GM23338 (cell line): Measurements from ENCODE around the gene HSPA12B. TPM values are rescaled to one million over a fixed set of nuclear protein-coding genes. Genes with fewer than 3 reads are reported as not detected.

Experiments
- ATAC-seq: fragments of 200-7000 bp; cut with Tn5 transposase; 3 replicates; pipeline ENCODE4 v1.9.1; 2020
- DNase-seq: peaks from one replicate; pipeline ENCODE4 v3.0.0-alpha.2; 2015; ENCODE audit warnings: low spot score
- H2AFZ ChIP-seq: fragments of 200-600 bp; sonication (generic); 2 replicates; pipeline ENCODE4 v1.8.0; 2016; ENCODE audit warnings: antibody characterized with exemption, mild to moderate bottlenecking, moderate library complexity
- H3F3A ChIP-seq: fragments of 200-600 bp; sonication (generic); replicated peaks from 2 replicates; pipeline ENCODE4 v1.8.0; 2017; ENCODE audit warnings: antibody characterized with exemption, mixed run types, low read depth
- H3K27ac ChIP-seq: fragments of 200-600 bp; sonication (generic); 2 replicates; pipeline ENCODE4 v1.6.1; 2016; ENCODE audit warnings: low read depth
- H3K27me3 ChIP-seq: fragments of 200-600 bp; sonication (generic); 2 replicates; pipeline ENCODE4 v1.8.0; 2016; ENCODE audit warnings: mild to moderate bottlenecking, mixed run types, moderate library complexity; ENCODE audit not compliant: insufficient read depth
- H3K36me3 ChIP-seq: fragments of 200-600 bp; sonication (generic); 2 replicates; pipeline ENCODE4 v1.8.0; 2016; ENCODE audit warnings: mild to moderate bottlenecking; ENCODE audit not compliant: insufficient read depth
- H3K4me1 ChIP-seq: fragments of 200-600 bp; sonication (generic); 2 replicates; pipeline ENCODE4 v1.8.0; 2016; ENCODE audit warnings: mild to moderate bottlenecking, moderate library complexity; ENCODE audit not compliant: insufficient read depth
- H3K4me2 ChIP-seq: fragments of 200-600 bp; sonication (generic); 2 replicates; pipeline ENCODE4 v1.7.1; 2017; ENCODE audit warnings: mixed run types
- H3K4me3 ChIP-seq: fragments of 200-600 bp; sonication (generic); 2 replicates; pipeline ENCODE4 v1.6.1; 2016; ENCODE audit warnings: mixed run types
- H3K79me2 ChIP-seq: fragments of 200-600 bp; sonication (generic); replicated peaks from 2 replicates; pipeline ENCODE4 v1.8.0; 2017; ENCODE audit warnings: mild to moderate bottlenecking; ENCODE audit not compliant: insufficient read depth
- H3K9me2 ChIP-seq: fragments of 200-600 bp; sonication (generic); 2 replicates; pipeline ENCODE4 v1.8.0; 2017; ENCODE audit not compliant: insufficient read depth
- H4K20me1 ChIP-seq: fragments of 200-600 bp; sonication (generic); replicated peaks from 2 replicates; pipeline ENCODE4 v1.8.0; 2017; ENCODE audit warnings: mild to moderate bottlenecking; ENCODE audit not compliant: insufficient read depth
- H3K27ac Mint-ChIP-seq: 2 replicates; pipeline ENCODE4 v1.8.0; 2020; ENCODE audit warnings: inconsistent platforms, mild to moderate bottlenecking, moderate library complexity, mixed read lengths
- H3K27me3 Mint-ChIP-seq: 3 replicates; pipeline ENCODE4 v1.8.0; 2022; ENCODE audit warnings: low read depth, mild to moderate bottlenecking, moderate library complexity, mixed read lengths, inconsistent platforms; ENCODE audit not compliant: insufficient read depth, poor library complexity
- H3K36me3 Mint-ChIP-seq: 3 replicates; pipeline ENCODE4 v1.8.0; 2021; ENCODE audit warnings: low read depth, mild to moderate bottlenecking, inconsistent platforms, moderate library complexity, mixed read lengths
- H3K4me1 Mint-ChIP-seq: 3 replicates; pipeline ENCODE4 v1.8.0; 2020; ENCODE audit warnings: mild to moderate bottlenecking, inconsistent platforms, mixed read lengths
- H3K4me3 Mint-ChIP-seq: 3 replicates; pipeline ENCODE4 v1.8.0; 2021; ENCODE audit warnings: moderate library complexity, mild to moderate bottlenecking, inconsistent platforms, mixed read lengths
- H3K9me3 Mint-ChIP-seq: 3 replicates; pipeline ENCODE4 v1.8.0; 2020; ENCODE audit warnings: moderate library complexity, mild to moderate bottlenecking, inconsistent platforms, mixed read lengths
- POLR2AphosphoS5 ChIP-seq: IDR thresholded peaks from 2 replicates; pipeline ENCODE4 v1.6.1; 2016; ENCODE audit warnings: antibody characterized with exemption, low read depth
- ZNF462 ChIP-seq: fragments of 250-450 bp; sonication (Bioruptor Pico); IDR thresholded peaks from 2 replicates; pipeline ENCODE4 v1.5.0; 2020; ENCODE audit warnings: mild to moderate bottlenecking, moderate library complexity
- polyA plus RNA-seq: library from polyadenylated mRNA; unstranded; fragments of >200 nt; fragmentation: Nextera tagmentation; extraction: Ambion mirVana; gene quantifications from 2 replicates; pipeline ENCODE4 v1.2.1, GENCODE V29; 2016
- total RNA-seq: library from RNA; depleted of rRNA; stranded (reverse); fragments of >200 nt; shearing (Covaris generic); gene quantifications from 2 replicates; pipeline ENCODE4 v1.2.3, GENCODE V29; 2014

The HSPA12B gene
- total and polyA plus RNA-seq, 2 experiments from 2014 or later: 2.8 to 6.5 TPM

- no peaks in the 10 kb centered on the region for H3K36me3 Mint-ChIP-seq
- ATAC-seq: no peak
These were observed 22.4 kb upstream of the HSPA12B start for GRCh38 chr20:3710011-3710466.

More at GRCh38 chr20:3710011-3710466, 22.4 kb upstream of the HSPA12B start:
- Histone ChIP-seq H3K36me3 (no peaks in the 10 kb centered on the region), H3F3A (no peaks in the 10 kb centered on the region), H2AFZ (no peak overlapping the region; the same call in 1 of the 2 replicates), H3K4me2 (no peak overlapping the region), H3K79me2 (no peaks in the 10 kb centered on the region), H3K4me1 (no peaks in the 10 kb centered on the region), H3K9me2 (no peaks in the 10 kb centered on the region), H3K27me3 (no peaks in the 10 kb centered on the region), H4K20me1 (no peaks in the 10 kb centered on the region), H3K4me3 (no peak overlapping the region), H3K27ac (no peak overlapping the region)
- peaks cover 8% of the 10 kb centered on the region for H3K27me3 Mint-ChIP-seq
- no peak overlapping the region for H3K27ac Mint-ChIP-seq
- no peak overlapping the region for H3K4me3 Mint-ChIP-seq
- H3K9me3 Mint-ChIP-seq: no peaks in the 10 kb centered on the region
- H3K4me1 Mint-ChIP-seq: no peaks in the 10 kb centered on the region
- no peak for DNase-seq
- TF ChIP-seq POLR2AphosphoS5: no peak
- no peak for TF ChIP-seq ZNF462
